H1 (cell line): ENCODE measurements around the gene TAF15. TPM values are rescaled to one million over a fixed set of nuclear protein-coding genes. Genes with fewer than 3 reads are reported as not detected.

Experiments
- CTCF ChIA-PET: fragments of 300-600 bp; sonication (Branson Sonifier 250); formaldehyde crosslinking; loops from one replicate; lab custom pipeline; 2021; ENCODE audit not compliant: partially characterized antibody; lab: Charles Lee
- POLR2A ChIA-PET: fragments of 300-600 bp; sonication (Branson Sonifier 250); formaldehyde crosslinking; loops from one replicate; lab custom pipeline; 2021; ENCODE audit warnings: inconsistent platforms; ENCODE audit not compliant: partially characterized antibody; lab: Charles Lee
- DNase-seq, 2 experiments: peaks; one replicate each; pipeline versions ENCODE4 v3.0.0 to v3.0.0-alpha.2; 2010 to 2022; ENCODE audit warnings: low spot score in 2 of 2, low read depth in 1 of 2, mixed read lengths in 1 of 2
- FAIRE-seq: peaks from 2 replicates; lab custom pipeline; 2011; peaks lifted over from hg19 to GRCh38; lab: Jason Lieb, UNC
- H2AFZ ChIP-seq: 2 replicates; pipeline ENCODE4 v1.8.1; 2012; ENCODE audit warnings: low read length, inconsistent platforms
- H2AK5ac ChIP-seq: 2 replicates; pipeline ENCODE4 v1.6.1; 2013; ENCODE audit warnings: low read depth, low read length
- H2BK120ac ChIP-seq: replicated peaks from 2 replicates; pipeline ENCODE3; 2013; ENCODE audit warnings: low read depth, low read length, inconsistent platforms
- H2BK12ac ChIP-seq: 2 replicates; pipeline ENCODE4 v1.6.1; 2013; ENCODE audit warnings: low read depth, low read length
- H2BK15ac ChIP-seq: 2 replicates; pipeline ENCODE4 v1.6.1; 2013; ENCODE audit warnings: low read length
- H2BK20ac ChIP-seq: 2 replicates; pipeline ENCODE4 v1.6.1; 2013; ENCODE audit warnings: low read length
- H2BK5ac ChIP-seq: 2 replicates; pipeline ENCODE4 v1.6.1; 2013; ENCODE audit warnings: low read depth, low read length
- H3K14ac ChIP-seq: 2 replicates; pipeline ENCODE4 v1.6.1; 2013; ENCODE audit warnings: inconsistent platforms; ENCODE audit not compliant: insufficient read length
- H3K18ac ChIP-seq: 2 replicates; pipeline ENCODE4 v1.6.1; 2013; ENCODE audit warnings: low read length; ENCODE audit errors: extremely low read depth
- H3K23ac ChIP-seq: 2 replicates; pipeline ENCODE4 v1.6.1; 2013; ENCODE audit warnings: inconsistent platforms; ENCODE audit not compliant: insufficient read length
- H3K23me2 ChIP-seq: 2 replicates; pipeline ENCODE4 v1.6.1; 2013; ENCODE audit warnings: low read depth, low read length
- H3K27ac ChIP-seq: 2 replicates; pipeline ENCODE4 v1.6.1; 2011; ENCODE audit warnings: low read depth, low read length, inconsistent platforms
- H3K27me3 ChIP-seq, 4 experiments: replicated peaks in 1 of 4; 1 replicate in 1 of 4; 2 replicates in 3 of 4; pipeline versions ENCODE4 v1.6.1 to v1.8.1; 2011 to 2013; ENCODE audit warnings: low read length in 3 of 4, mild to moderate bottlenecking in 3 of 4, inconsistent platforms in 2 of 4, mixed read lengths in 2 of 4, moderate library complexity in 1 of 4; ENCODE audit not compliant: control insufficient read depth in 3 of 4, insufficient read depth in 3 of 4; ENCODE audit errors: extremely low read depth in 1 of 4
- H3K36me3 ChIP-seq, 4 experiments: 2 replicates each; pipeline versions ENCODE4 v1.6.1 to v1.8.1; 2011 to 2013; ENCODE audit warnings: mild to moderate bottlenecking in 4 of 4, low read length in 3 of 4, moderate library complexity in 2 of 4, control low read depth in 1 of 4, inconsistent platforms in 1 of 4; ENCODE audit not compliant: insufficient read depth in 4 of 4, control insufficient read depth in 2 of 4
- H3K4ac ChIP-seq: replicated peaks from 2 replicates; pipeline ENCODE3; 2013; ENCODE audit warnings: low read length, low read depth, mixed read lengths, inconsistent platforms; ENCODE audit not compliant: insufficient read length
- H3K4me1 ChIP-seq, 4 experiments: replicated peaks in 1 of 4; 1 replicate in 1 of 4; 2 replicates in 3 of 4; pipeline versions ENCODE4 v1.6.1 to v1.8.1; 2011 to 2013; ENCODE audit warnings: low read length in 3 of 4, inconsistent platforms in 2 of 4, mixed read lengths in 1 of 4; ENCODE audit not compliant: insufficient read depth in 4 of 4, control insufficient read depth in 3 of 4
- H3K4me2 ChIP-seq, 2 experiments: 2 replicates each; pipeline versions ENCODE4 v1.6.1 to v1.8.1; 2011 to 2013; ENCODE audit warnings: low read depth in 2 of 2, low read length in 2 of 2, control low read depth in 1 of 2, inconsistent platforms in 1 of 2, mild to moderate bottlenecking in 1 of 2; ENCODE audit not compliant: insufficient read depth in 1 of 2
- H3K4me3 ChIP-seq, 4 experiments: fragments of 200-600, 300-600 bp in 1 of 4; sonication (generic), shearing (Covaris generic), sonication (Bioruptor Twin) in 1 of 4; 2 replicates each; pipeline versions ENCODE4 v1.5.1 to v1.8.1; 2011 to 2016; ENCODE audit warnings: low read length in 4 of 4, low read depth in 3 of 4, control low read depth in 2 of 4, inconsistent platforms in 2 of 4, mild to moderate bottlenecking in 2 of 4, mixed read lengths in 1 of 4, moderate library complexity in 1 of 4; ENCODE audit not compliant: insufficient read depth in 2 of 4; ENCODE audit errors: extremely low read depth in 1 of 4
- H3K56ac ChIP-seq: replicated peaks from 2 replicates; pipeline ENCODE3; 2013; ENCODE audit warnings: low read depth, mild to moderate bottlenecking, mixed read lengths, low read length, inconsistent platforms; ENCODE audit not compliant: insufficient read length
- H3K79me1 ChIP-seq: 2 replicates; pipeline ENCODE4 v1.6.1; 2013; ENCODE audit warnings: low read depth, low read length, control low read depth
- H3K79me2 ChIP-seq, 2 experiments: 2 replicates each; pipeline versions ENCODE4 v1.6.1 to v1.8.1; 2012 to 2013; ENCODE audit warnings: low read length in 2 of 2, mild to moderate bottlenecking in 2 of 2, inconsistent platforms in 1 of 2; ENCODE audit not compliant: insufficient read depth in 2 of 2, control insufficient read depth in 1 of 2
- H3K9ac ChIP-seq, 4 experiments: replicated peaks in 1 of 4; 1 replicate in 1 of 4; 2 replicates in 3 of 4; pipeline versions ENCODE4 v1.6.1 to v1.8.1; 2011 to 2013; ENCODE audit warnings: low read depth in 3 of 4, low read length in 3 of 4, control low read depth in 2 of 4, mild to moderate bottlenecking in 2 of 4, moderate library complexity in 2 of 4, inconsistent platforms in 1 of 4; ENCODE audit errors: extremely low read depth in 1 of 4
- H3K9me3 ChIP-seq, 2 experiments: 2 replicates each; pipeline versions ENCODE4 v1.6.1 to v1.8.1; 2012 to 2013; ENCODE audit warnings: mild to moderate bottlenecking in 2 of 2, moderate library complexity in 2 of 2, control low read depth in 1 of 2, inconsistent platforms in 1 of 2, low read depth in 1 of 2, low read length in 1 of 2, mixed read lengths in 1 of 2; ENCODE audit not compliant: insufficient read depth in 2 of 2
- H4K20me1 ChIP-seq, 2 experiments: replicated peaks in 1 of 2; 2 replicates each; pipeline versions ENCODE3 to v1.8.1; 2011 to 2013; ENCODE audit warnings: inconsistent platforms in 2 of 2, low read length in 2 of 2, mild to moderate bottlenecking in 1 of 2; ENCODE audit not compliant: insufficient read depth in 2 of 2, control insufficient read depth in 1 of 2
- H4K5ac ChIP-seq: 2 replicates; pipeline ENCODE4 v1.6.1; 2013; ENCODE audit warnings: low read length, low read depth, mixed read lengths, inconsistent platforms; ENCODE audit not compliant: insufficient read length
- H4K8ac ChIP-seq: 2 replicates; pipeline ENCODE4 v1.8.0; 2013; ENCODE audit warnings: mild to moderate bottlenecking, moderate library complexity, low read length, inconsistent platforms; ENCODE audit not compliant: insufficient read depth; ENCODE audit errors: extremely low read depth
- H4K91ac ChIP-seq: replicated peaks from 2 replicates; pipeline ENCODE3; 2013; ENCODE audit warnings: low read length, mixed read lengths, inconsistent platforms; ENCODE audit not compliant: insufficient read length
- CHD2 ChIP-seq: IDR thresholded peaks from 2 replicates; pipeline ENCODE4 v1.6.1; 2012; ENCODE audit warnings: low read length, improper control_type of control experiment
- CREB1 ChIP-seq: IDR thresholded peaks from 2 replicates; pipeline ENCODE4 v1.6.1; 2012; ENCODE audit warnings: inconsistent platforms
- HDAC6 ChIP-seq: IDR thresholded peaks from one replicate; pipeline ENCODE4 v1.7.1; 2012; ENCODE audit warnings: low read depth, mild to moderate bottlenecking, inconsistent platforms, low read length, moderate library complexity
- WGBS, 2 experiments: shearing (Covaris generic) in 1 of 2; methylation state at CpG; one replicate each; pipeline versions ENCODE4 v1.1.6 to v1.1.7; 2013 to 2015; ENCODE audit warnings: low lambda C conversion rate in 2 of 2, mixed read lengths in 2 of 2, inconsistent platforms in 1 of 2, low coverage in 1 of 2, missing lambda C conversion rate in 1 of 2; ENCODE audit not compliant: insufficient replicate concordance in 2 of 2, insufficient coverage in 1 of 2, insufficient read length in 1 of 2; ENCODE audit errors: extremely low coverage in 1 of 2, missing lambda C conversion rate in 1 of 2; 5-methylcytosine and 5-hydroxymethylcytosine counted together
- polyA plus RNA-seq, 7 experiments: library from polyadenylated mRNA; depleted of rRNA in 3 of 7; stranded (reverse) in 5 of 7; unstranded in 2 of 7; fragments of >200 nt in 5 of 7; fragments of 200-250 nt in 2 of 7; gene quantifications; 1 replicate in 5 of 7; 2 replicates in 1 of 7; 4 replicates in 1 of 7; pipeline versions ENCODE4 v1.2.1 to v1.2.3, GENCODE V29; 2011 to 2013; ENCODE audit warnings: missing spikeins in 2 of 7, mixed read lengths in 2 of 7
- total RNA-seq: library from RNA; stranded (reverse); fragmentation: NEBNext Ultra II Directional; extraction: Animal tissue kit (Norgen Biotek cat#: 25700); gene quantifications from 2 replicates; pipeline ENCODE4 v1.2.1, GENCODE V29; 2021

The TAF15 gene
- total and polyA plus RNA-seq, 2 of the 8 experiments (the other 6 are each of a cell fraction or from before 2014, with no cell fraction given) = 80.1 to 338 TPM

DNA sequence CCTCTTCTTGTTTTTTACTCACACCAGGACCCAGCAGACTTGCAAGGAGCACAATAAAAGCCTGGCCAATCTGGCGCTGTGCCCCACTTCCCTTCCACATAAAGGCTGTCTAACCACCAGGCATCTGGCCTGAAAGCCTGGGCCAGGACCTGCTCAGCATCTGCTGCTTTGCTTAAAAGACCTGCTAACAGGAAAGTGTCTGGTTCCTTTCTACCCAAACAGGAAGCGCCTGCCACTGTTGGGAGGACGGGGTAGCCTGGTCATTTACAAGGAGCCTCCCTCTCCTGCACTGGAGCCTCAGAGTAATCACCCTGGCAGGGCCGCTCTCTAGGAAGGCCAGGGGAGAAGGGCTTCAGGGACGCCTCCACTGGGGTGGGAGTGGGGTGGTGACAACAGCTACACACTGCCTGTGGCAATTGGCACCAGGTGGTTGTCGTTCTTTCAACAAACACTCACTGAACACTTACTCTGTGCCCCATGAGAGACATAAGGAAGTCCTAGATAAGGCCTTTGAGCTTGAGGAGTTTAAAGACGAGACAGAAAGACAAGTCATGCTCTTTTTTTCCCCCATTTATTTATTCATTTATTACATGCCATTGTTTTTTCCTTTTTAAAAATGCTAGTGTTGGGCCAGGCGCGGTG is 7.6 kb upstream of the TAF15 start:
- Histone ChIP-seq H3K18ac (no peak overlapping the region), H3K4ac (no peak overlapping the region), H2BK12ac (no peak overlapping the region), H3K56ac (no peak overlapping the region), H3K23ac (no peak overlapping the region), H2AK5ac (no peak overlapping the region), H4K91ac (no peak overlapping the region), H2AFZ (no peak overlapping the region), H3K9me3 (no peaks in the 10 kb centered on the region), H3K36me3 (no peaks in the 10 kb centered on the region), H3K79me1 (no peaks in the 10 kb centered on the region), H3K79me2 (no peaks in the 10 kb centered on the region), H2BK5ac (no peak overlapping the region), H3K27me3 (peaks cover 0 to 12% (median 8%) of the 10 kb centered on the region in 4 experiments; a peak in 5 of 7 replicates), H3K4me2 (no peak overlapping the region), H3K27ac (no peak overlapping the region), H3K4me1 (no peaks in the 10 kb centered on the region), H3K9ac (no peak overlapping the region), H4K5ac (no peak overlapping the region), H2BK120ac (no peak overlapping the region), H4K20me1 (peaks cover 0 to 2% of the 10 kb centered on the region in 2 experiments), H4K8ac (no peak overlapping the region), H2BK15ac (no peak overlapping the region), H3K4me3 (no peak overlapping the region), H3K23me2 (no peaks in the 10 kb centered on the region), H2BK20ac (no peak overlapping the region), H3K14ac (no peak overlapping the region)
- no peak for FAIRE-seq
- CTCF ChIA-PET = interaction anchor here (11.7 kb wide), 1 partner anchor 35 kb away, joined by 179 read pairs; the partner anchor contains the start of gene C17orf50
- no peak for DNase-seq
- POLR2A ChIA-PET = interaction anchor here (0.6 to 1.0 kb wide), 2 partner anchors 15 to 32 kb away, joined by 3 read pairs; no protein-coding TSS in a partner anchor
- WGBS, 2 experiments = 90% methylated on average over 9 of the region's 9 CpGs; no CpG with 5 or more reads in 1 of the 2 experiments
- TF ChIP-seq HDAC6 (no peak), CHD2 (no peak), CREB1 (no peak)
